IMR-90 (cell line): ENCODE results near the gene SIAH3. TPM values are rescaled to one million over a fixed set of nuclear protein-coding genes. Genes with fewer than 3 reads are reported as not detected.

Experiments
- ATAC-seq: fragments of 200-7000 bp; cut with Tn5 transposase; 2 replicates; pipeline ENCODE4 v1.9.1; 2020; ENCODE audit warnings: low read depth, mild to moderate bottlenecking, moderate library complexity
- BruUV-seq: library from RNA; stranded (reverse); fragments of 400-500 nt; replicated peaks from 2 replicates; lab custom pipeline; 2021; lab: Mats Ljungman, UMichigan
- CTCF ChIA-PET: fragments of 300-600 bp; formaldehyde crosslinking; extraction: SDS; loops from one replicate; lab custom pipeline; 2021; ENCODE audit warnings: antibody characterized with exemption; lab: Yijun Ruan, JAX
- POLR2A ChIA-PET: fragments of 300-600 bp; sonication (Branson Sonifier 250); formaldehyde crosslinking; loops from one replicate; lab custom pipeline; 2022; ENCODE audit warnings: antibody characterized with exemption; ENCODE audit not compliant: unreplicated experiment; lab: Charles Lee
- DNase-seq: peaks from one replicate; pipeline ENCODE4 v3.0.0; 2013
- H2AFZ ChIP-seq: replicated peaks from 2 replicates; pipeline ENCODE3; 2013; ENCODE audit warnings: low read length, mild to moderate bottlenecking; ENCODE audit not compliant: poor library complexity
- H2AK5ac ChIP-seq: 2 replicates; pipeline ENCODE4 v1.6.1; 2013; ENCODE audit warnings: low read depth, low read length, inconsistent platforms
- H2AK9ac ChIP-seq: replicated peaks from 2 replicates; pipeline ENCODE3; 2013; ENCODE audit warnings: mild to moderate bottlenecking, low read depth, low read length, moderate library complexity; ENCODE audit not compliant: poor library complexity
- H2BK120ac ChIP-seq: 2 replicates; pipeline ENCODE4 v1.6.1; 2013; ENCODE audit warnings: low read depth, low read length, inconsistent platforms
- H2BK15ac ChIP-seq: 3 replicates; pipeline ENCODE4 v1.6.1; 2013; ENCODE audit warnings: low read depth, low read length, inconsistent platforms
- H2BK20ac ChIP-seq: 2 replicates; pipeline ENCODE4 v1.6.1; 2013; ENCODE audit warnings: low read depth, mild to moderate bottlenecking, inconsistent platforms, low read length, moderate library complexity
- H2BK5ac ChIP-seq: 2 replicates; pipeline ENCODE4 v1.6.1; 2013; ENCODE audit warnings: mild to moderate bottlenecking, low read depth, low read length, inconsistent platforms; ENCODE audit not compliant: poor library complexity, severe bottlenecking
- H3K14ac ChIP-seq: replicated peaks from 2 replicates; pipeline ENCODE4 v1.6.1; 2013; ENCODE audit warnings: low read depth, low read length, inconsistent platforms
- H3K18ac ChIP-seq: 2 replicates; pipeline ENCODE4 v1.6.1; 2013; ENCODE audit warnings: low read depth, low read length, control low read depth
- H3K23ac ChIP-seq: 2 replicates; pipeline ENCODE4 v1.6.1; 2013; ENCODE audit warnings: low read depth, low read length, inconsistent platforms
- H3K27ac ChIP-seq: 2 replicates; pipeline ENCODE4 v1.5.1; 2013; ENCODE audit warnings: mild to moderate bottlenecking, control low read depth, low read length; ENCODE audit not compliant: insufficient read depth
- H3K27me3 ChIP-seq: 2 replicates; pipeline ENCODE4 v1.6.1; 2013; ENCODE audit warnings: low read length; ENCODE audit not compliant: control insufficient read depth, insufficient read depth
- H3K36me3 ChIP-seq: 2 replicates; pipeline ENCODE4 v1.6.1; 2013; ENCODE audit warnings: low read length, mixed read lengths; ENCODE audit not compliant: control insufficient read depth, insufficient read depth
- H3K4ac ChIP-seq: 2 replicates; pipeline ENCODE4 v1.6.1; 2013; ENCODE audit warnings: low read depth, low read length, inconsistent platforms
- H3K4me1 ChIP-seq: 2 replicates; pipeline ENCODE4 v1.6.1; 2013; ENCODE audit warnings: low read length, mixed read lengths; ENCODE audit not compliant: control insufficient read depth, insufficient read depth
- H3K4me2 ChIP-seq: 2 replicates; pipeline ENCODE4 v1.6.1; 2013; ENCODE audit warnings: low read depth, mild to moderate bottlenecking, control low read depth, low read length, moderate library complexity
- H3K4me3 ChIP-seq: 2 replicates; pipeline ENCODE4 v1.5.1; 2013; ENCODE audit warnings: low read depth, mild to moderate bottlenecking, control low read depth, low read length, moderate library complexity; ENCODE audit not compliant: insufficient read depth
- H3K56ac ChIP-seq: 2 replicates; pipeline ENCODE4 v1.6.1; 2013; ENCODE audit warnings: low read length, inconsistent platforms; ENCODE audit not compliant: insufficient read depth; ENCODE audit errors: extremely low read depth
- H3K79me1 ChIP-seq, 2 experiments: 2 replicates each; pipeline ENCODE4 v1.6.1; 2013; ENCODE audit warnings: low read length in 2 of 2, inconsistent platforms in 1 of 2, low read depth in 1 of 2
- H3K9ac ChIP-seq: 2 replicates; pipeline ENCODE4 v1.6.1; 2013; ENCODE audit warnings: low read depth, low read length, control low read depth
- H3K9me1 ChIP-seq: 2 replicates; pipeline ENCODE4 v1.6.1; 2013; ENCODE audit warnings: low read length, inconsistent platforms; ENCODE audit not compliant: insufficient read depth
- H3K9me3 ChIP-seq: 2 replicates; pipeline ENCODE4 v1.6.1; 2013; ENCODE audit warnings: low read length; ENCODE audit not compliant: control insufficient read depth, insufficient read depth
- H4K20me1 ChIP-seq: 2 replicates; pipeline ENCODE4 v1.6.1; 2013; ENCODE audit warnings: low read length, inconsistent platforms; ENCODE audit not compliant: insufficient read depth
- H4K5ac ChIP-seq: 2 replicates; pipeline ENCODE4 v1.6.1; 2013; ENCODE audit warnings: mild to moderate bottlenecking, low read depth, low read length, control low read depth
- H4K8ac ChIP-seq, 2 experiments: 2 replicates each; pipeline ENCODE4 v1.6.1; 2013; ENCODE audit warnings: low read depth in 2 of 2, low read length in 2 of 2, control low read depth in 1 of 2, inconsistent platforms in 1 of 2
- H4K91ac ChIP-seq: 2 replicates; pipeline ENCODE4 v1.6.1; 2013; ENCODE audit warnings: low read depth, low read length, inconsistent platforms; ENCODE audit not compliant: insufficient read depth
- BHLHE40 ChIP-seq: fragments of 150-350 bp; IDR thresholded peaks from 2 replicates; pipeline ENCODE4 v1.6.1; 2016; ENCODE audit warnings: mild to moderate bottlenecking, low read depth, low read length
- CEBPB ChIP-seq: IDR thresholded peaks from 2 replicates; pipeline ENCODE4 v1.6.1; 2012; ENCODE audit warnings: low read depth, low read length, improper control_type of control experiment
- CHD1 ChIP-seq: IDR thresholded peaks from 2 replicates; pipeline ENCODE4 v1.6.1; 2012; ENCODE audit warnings: low read depth, low read length, improper control_type of control experiment
- CTCF ChIP-seq: conservative IDR thresholded peaks from 2 replicates; pipeline ENCODE4 v1.5.1; 2012; ENCODE audit warnings: mild to moderate bottlenecking, low read depth, low read length, improper control_type of control experiment
- ELK1 ChIP-seq: fragments of 150-350 bp; IDR thresholded peaks from 2 replicates; pipeline ENCODE4 v1.6.1; 2016; ENCODE audit warnings: low read depth, mild to moderate bottlenecking, low read length, moderate library complexity, borderline replicate concordance
- FOS ChIP-seq: fragments of 150-350 bp; IDR thresholded peaks from 2 replicates; pipeline ENCODE4 v1.6.1; 2016; ENCODE audit warnings: low read depth, low read length
- MAFK ChIP-seq: IDR thresholded peaks from 2 replicates; pipeline ENCODE4 v1.6.1; 2012; ENCODE audit warnings: low read depth, low read length, improper control_type of control experiment
- MAZ ChIP-seq: IDR thresholded peaks from 2 replicates; pipeline ENCODE4 v1.6.1; 2012; ENCODE audit warnings: low read depth, mild to moderate bottlenecking, low read length, improper control_type of control experiment, moderate library complexity, borderline replicate concordance
- MXI1 ChIP-seq: IDR thresholded peaks from 2 replicates; pipeline ENCODE4 v1.6.1; 2012; ENCODE audit warnings: low read depth, mild to moderate bottlenecking, low read length, moderate library complexity, borderline replicate concordance
- NFE2L2 ChIP-seq: fragments of 150-350 bp; IDR thresholded peaks from 2 replicates; pipeline ENCODE4 v1.6.1; 2016; ENCODE audit warnings: low read depth, mild to moderate bottlenecking, low read length
- POLR2A ChIP-seq: IDR thresholded peaks from 2 replicates; pipeline ENCODE4 v1.6.1; 2012; ENCODE audit warnings: mild to moderate bottlenecking, low read depth, low read length
- RAD21 ChIP-seq: IDR thresholded peaks from 2 replicates; pipeline ENCODE4 v1.6.1; 2012; ENCODE audit warnings: low read length, improper control_type of control experiment
- RCOR1 ChIP-seq: IDR thresholded peaks from 2 replicates; pipeline ENCODE4 v1.6.1; 2012; ENCODE audit warnings: mild to moderate bottlenecking, low read length, improper control_type of control experiment; ENCODE audit not compliant: insufficient replicate concordance
- RFX5 ChIP-seq: IDR thresholded peaks from 2 replicates; pipeline ENCODE4 v1.8.0; 2012; ENCODE audit warnings: low read depth, mild to moderate bottlenecking, low read length, moderate library complexity
- SMC3 ChIP-seq: fragments of 150-350 bp; IDR thresholded peaks from 2 replicates; pipeline ENCODE4 v1.6.1; 2016; ENCODE audit warnings: low read depth, mild to moderate bottlenecking, antibody characterized with exemption, low read length, moderate library complexity
- USF2 ChIP-seq: fragments of 150-350 bp; IDR thresholded peaks from 2 replicates; pipeline ENCODE4 v1.6.1; 2017; ENCODE audit warnings: mild to moderate bottlenecking, antibody characterized with exemption, low read length, low read depth
- dilution Hi-C: fragments of 300-500 bp; cut with HindIII; formaldehyde crosslinking; loops from one replicate; pipeline ENCODE4 v1.14.3; 2018; ENCODE audit warnings: low sequenced_read_pairs; ENCODE audit not compliant: unreplicated experiment
- in situ Hi-C: fragments of 300-500 bp; cut with MboI; formaldehyde crosslinking; loops from 3 replicates; pipeline ENCODE4 v1.14.3; 2019; ENCODE audit warnings: low sequenced_read_pairs, inconsistent platforms, mixed read lengths
- intact Hi-C: fragments of 100-400 bp; cut with micrococcal nuclease; formaldehyde crosslinking; loops from 2 replicates; pipeline ENCODE4 v1.10.0; 2022
- polyA plus RNA-seq, 3 experiments: library from polyadenylated mRNA; depleted of rRNA; stranded (reverse); fragments of >200 nt; gene quantifications; 2 replicates each; pipeline ENCODE4 v1.2.3, GENCODE V29; 2012; ENCODE audit warnings: low replicate concordance in 1 of 3
- total RNA-seq: library from RNA; depleted of rRNA; stranded (reverse); fragments of >200 nt; gene quantifications from 2 replicates; pipeline ENCODE4 v1.2.3, GENCODE V29; 2012

The SIAH3 gene
- total and polyA plus RNA-seq, 2 of the 4 experiments (the other 2 are of a cell fraction), result under 0.01 TPM; not detected in 1

- Histone ChIP-seq H4K5ac (no peak overlapping the region), H4K20me1 (no peaks in the 10 kb centered on the region), H2AK9ac (no peak overlapping the region), H2BK20ac (no peak overlapping the region), H3K4me3 (no peak overlapping the region), H3K18ac (no peak overlapping the region), H2BK15ac (no peak overlapping the region), H2AFZ (no peak overlapping the region), H4K8ac (no peak overlapping the region), H3K9me1 (no peaks in the 10 kb centered on the region), H2AK5ac (no peak overlapping the region), H3K27me3 (peaks cover 19% of the 10 kb centered on the region), H3K23ac (no peak overlapping the region), H2BK120ac (no peak overlapping the region), H3K56ac (no peak overlapping the region), H3K4me2 (no peak overlapping the region), H3K27ac (no peak overlapping the region), H3K4ac (no peak overlapping the region), H3K4me1 (no peaks in the 10 kb centered on the region), H3K79me1 (no peaks in the 10 kb centered on the region), H3K36me3 (no peaks in the 10 kb centered on the region), H3K9ac (no peak overlapping the region), H2BK5ac (no peak overlapping the region), H3K14ac (no peak overlapping the region), H3K9me3 (no peaks in the 10 kb centered on the region), H4K91ac (no peak overlapping the region)
- intact Hi-C loops (no loop called here), dilution Hi-C loops (no loop called here), in situ Hi-C loops (no loop called here)
- DNase-seq (no peak), ATAC-seq (no peak)
- ChIA-PET POLR2A (no interaction called here), CTCF (no interaction called here)
- TF ChIP-seq CEBPB, result no peak
- no peak for TF ChIP-seq SMC3
- TF ChIP-seq BHLHE40, result no peak
- no peak for TF ChIP-seq RAD21
- no peak for TF ChIP-seq USF2
- TF ChIP-seq POLR2A, result no peak
- no peak for TF ChIP-seq CHD1
- TF ChIP-seq MAZ, result no peak
- no peak for TF ChIP-seq RFX5
- TF ChIP-seq ELK1, result no peak
- no peak for TF ChIP-seq FOS
- TF ChIP-seq RCOR1, result no peak
- TF ChIP-seq MXI1, result no peak
- TF ChIP-seq MAFK, result no peak
- TF ChIP-seq NFE2L2, result no peak
- no peak for TF ChIP-seq CTCF
- BruUV-seq, result no TSS peak
Observed at GRCh38 chr13:45823583-45823982, 28.0 kb downstream of the SIAH3 start.
